SU-DHL-6 (cell line): ENCODE results near the gene EIF5A2.

Experiments
- CTCF ChIP-seq: fragments of 200-600 bp; sonication (generic); IDR thresholded peaks from one replicate; pipeline ENCODE4 v1.5.1; 2017; ENCODE audit warnings: antibody characterized with exemption, mild to moderate bottlenecking, low read length, moderate library complexity; ENCODE audit not compliant: insufficient read depth, poor library complexity, severe bottlenecking
- EZH2phosphoT487 ChIP-seq: fragments of 200-600 bp; sonication (generic), shearing (Covaris generic); conservative IDR thresholded peaks from 2 replicates; pipeline ENCODE4 v1.6.1; 2018; ENCODE audit warnings: mild to moderate bottlenecking, antibody characterized with exemption, low read length, moderate library complexity, mixed read lengths

GRCh38 chr3:170907637-170908234 is 701 bp downstream of the EIF5A2 start:
- TF ChIP-seq CTCF (no peak), EZH2phosphoT487 (no peak)
